Panc1 (cell line): ENCODE results near the gene COTL1.

ENCODE experiments used
- CTCF ChIP-seq: fragments of 450-650 bp; IDR thresholded peaks from 2 replicates; pipeline ENCODE4 v1.5.1; 2017; ENCODE audit warnings: mild to moderate bottlenecking
- REST ChIP-seq, 2 experiments: IDR thresholded peaks; 2 replicates each; pipeline ENCODE4 v1.6.1; 2011 to 2012; ENCODE audit warnings: low read depth in 2 of 2, control low read depth in 1 of 2, low read length in 1 of 2, mild to moderate bottlenecking in 1 of 2, moderate library complexity in 1 of 2; ENCODE audit not compliant: insufficient read depth in 1 of 2
- SIN3A ChIP-seq: IDR thresholded peaks from 2 replicates; pipeline ENCODE4 v1.6.1; 2012; ENCODE audit warnings: low read depth, mild to moderate bottlenecking, low read length, moderate library complexity, borderline replicate concordance; ENCODE audit not compliant: insufficient read depth
- TCF7L2 ChIP-seq: IDR thresholded peaks from 2 replicates; pipeline ENCODE4 v1.6.1; 2011; ENCODE audit warnings: mild to moderate bottlenecking, low read depth, low read length, inconsistent platforms

- TF ChIP-seq CTCF, result no peak
- TF ChIP-seq SIN3A, result no peak
- TF ChIP-seq TCF7L2, result no peak
- no peak for TF ChIP-seq REST (IDR thresholded peaks at IDR 0.05; ENCODE audit: insufficient read depth in 1 of 2, low read depth in 2 of 2, low read length in 1 of 2)
These were observed 43.7 kb upstream of the COTL1 start for GRCh38 chr16:84661418-84662060.
